ENCODE measurements around the gene HACD2. TPM values are rescaled to one million over a fixed set of nuclear protein-coding genes. Genes with fewer than 3 reads are reported as not detected.
A peak's percentile ranks its signal among the peaks of the same experiment; 100 is the strongest.

Gene HACD2
- total RNA-seq, 1 experiment from 2014 or later, result 43.8 TPM

DNA sequence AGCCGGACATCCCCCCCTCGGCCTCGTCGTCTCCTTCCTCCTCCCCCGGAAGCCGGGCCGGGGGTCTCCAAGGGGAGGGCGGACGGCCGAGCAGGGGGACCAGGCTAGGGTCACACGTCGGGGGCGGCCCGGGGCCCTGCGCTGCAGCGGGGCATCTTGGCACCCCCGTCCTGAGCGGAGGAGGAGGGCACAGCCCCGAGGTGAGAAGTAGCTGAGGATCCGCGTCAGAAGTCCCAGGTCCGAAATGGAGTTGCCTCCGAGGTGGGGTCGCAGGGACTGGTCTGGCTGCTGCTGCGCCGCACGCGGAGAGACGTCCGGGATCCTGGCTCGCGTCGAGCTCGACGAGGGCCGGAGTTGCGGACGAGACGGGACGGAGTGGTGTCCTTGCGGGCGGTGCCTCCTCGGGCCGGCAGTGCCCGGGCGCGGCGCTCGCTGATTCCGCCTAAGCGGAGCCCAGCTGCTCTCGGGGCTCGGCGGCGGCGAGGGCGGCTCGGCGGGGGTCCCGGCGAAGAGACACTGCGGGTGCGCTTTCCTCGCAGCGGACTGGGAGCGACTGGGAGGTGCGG lies 136.2 kb downstream of the HACD2 start, which contains the start of gene ADCY5:
Gene ADCY5 (minus strand): TSS at position 555 of the 566 bp plus-strand sequence. CDS start 545 bp downstream, at position 10.
- Histone ChIP-seq H2AFZ (ENCODE audit: low read length) (peak within 1 kb of the TSS; percentile 64; the same call in 1 of the 2 replicates), H3K4me2 (ENCODE audit: low read length) (peak within 1 kb of the TSS; percentile 77), H3K27ac (ENCODE audit: low read length) (no peak within 1 kb of the TSS), H3K4me1 (ENCODE audit: insufficient read depth, low read length) (no peaks in the 10 kb centered on the region), H3K27me3 (ENCODE audit: low read length) (peaks cover 70% of the 10 kb centered on the region), H3K9me2 (replicated peaks; ENCODE audit: low read length) (no peaks in the 10 kb centered on the region), H3K79me2 (ENCODE audit: low read length) (no peaks in the 10 kb centered on the region), H3K36me3 (ENCODE audit: low read depth, low read length) (no peaks in the 10 kb centered on the region), H3K9ac (ENCODE audit: low read length) (no peak within 1 kb of the TSS), H4K20me1 (ENCODE audit: low read length) (no peaks in the 10 kb centered on the region), H3K9me3 (ENCODE audit: low read length) (no peaks in the 10 kb centered on the region), H3F3A (ENCODE audit: low read length, unreplicated experiment) (no peaks in the 10 kb centered on the region), H3K4me3 (ENCODE audit: low read length) (peak within 1 kb of the TSS; percentile 59)
- ATAC-seq (no peak), DNase-seq (no peak)
- TF ChIP-seq EZH2phosphoT487 (IDR thresholded peaks at IDR 0.05; ENCODE audit: borderline replicate concordance, low read length) (no peak), EZH2 (IDR thresholded peaks at IDR 0.05; ENCODE audit: low read length, unreplicated experiment) (no peak)
- TF ChIP-seq, protein P1, sequence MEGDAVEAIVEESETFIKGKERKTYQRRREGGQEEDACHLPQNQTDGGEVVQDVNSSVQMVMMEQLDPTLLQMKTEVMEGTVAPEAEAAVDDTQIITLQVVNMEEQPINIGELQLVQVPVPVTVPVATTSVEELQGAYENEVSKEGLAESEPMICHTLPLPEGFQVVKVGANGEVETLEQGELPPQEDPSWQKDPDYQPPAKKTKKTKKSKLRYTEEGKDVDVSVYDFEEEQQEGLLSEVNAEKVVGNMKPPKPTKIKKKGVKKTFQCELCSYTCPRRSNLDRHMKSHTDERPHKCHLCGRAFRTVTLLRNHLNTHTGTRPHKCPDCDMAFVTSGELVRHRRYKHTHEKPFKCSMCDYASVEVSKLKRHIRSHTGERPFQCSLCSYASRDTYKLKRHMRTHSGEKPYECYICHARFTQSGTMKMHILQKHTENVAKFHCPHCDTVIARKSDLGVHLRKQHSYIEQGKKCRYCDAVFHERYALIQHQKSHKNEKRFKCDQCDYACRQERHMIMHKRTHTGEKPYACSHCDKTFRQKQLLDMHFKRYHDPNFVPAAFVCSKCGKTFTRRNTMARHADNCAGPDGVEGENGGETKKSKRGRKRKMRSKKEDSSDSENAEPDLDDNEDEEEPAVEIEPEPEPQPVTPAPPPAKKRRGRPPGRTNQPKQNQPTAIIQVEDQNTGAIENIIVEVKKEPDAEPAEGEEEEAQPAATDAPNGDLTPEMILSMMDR (conservative IDR thresholded peaks at IDR 0.05; ENCODE audit: low read depth, low read length), result no peak
- ChIA-PET POLR2A (ENCODE audit: unreplicated experiment) (no interaction called here), CTCF (interaction anchor here (0.5 kb wide), 1 partner anchor 189 kb away, joined by 3 read pairs; no protein-coding TSS in a partner anchor)
- BruUV-seq (replicated peaks), result no TSS peak
- intact Hi-C loops (cut with micrococcal nuclease), result no loop called here

DNA sequence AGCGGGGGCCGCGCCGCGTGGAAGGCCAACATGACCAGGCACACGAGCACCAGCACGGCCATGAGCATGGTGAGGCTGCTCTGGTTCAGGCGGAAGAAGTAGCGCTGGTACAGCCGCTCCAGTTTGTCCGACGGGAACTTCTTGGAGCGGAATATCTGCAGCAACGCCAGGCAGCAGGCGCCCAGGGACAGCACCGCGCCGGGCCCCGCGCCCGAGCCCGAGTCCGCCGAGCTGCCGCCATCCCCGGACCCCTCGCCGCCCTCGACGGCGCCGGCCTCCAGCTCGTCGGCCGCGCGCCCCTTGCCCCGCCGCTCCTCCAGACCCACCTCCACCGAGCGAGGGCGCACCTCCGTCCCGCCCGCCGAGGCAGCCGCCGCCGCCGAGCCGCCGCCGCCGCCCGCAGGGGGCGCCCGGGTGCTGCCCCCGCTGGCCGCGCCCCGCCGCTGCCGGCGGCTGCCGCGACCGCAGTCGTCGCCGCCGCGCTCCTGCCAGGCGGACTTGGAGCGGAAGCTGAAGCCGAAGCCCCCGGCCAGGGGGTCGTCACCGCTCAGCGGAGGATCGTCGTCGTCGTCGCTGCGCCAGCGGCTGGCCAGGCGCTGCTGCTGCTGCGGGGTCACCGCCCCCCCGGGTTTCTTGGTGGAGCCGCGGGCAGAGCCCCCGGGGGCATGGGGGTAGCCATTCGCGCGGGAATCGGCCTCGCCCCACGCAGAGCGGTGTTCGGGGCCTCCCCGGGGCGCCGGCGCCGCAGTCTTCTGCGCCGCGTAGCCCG lies 136.9 kb downstream of the HACD2 start:
- no peaks in the 10 kb centered on the region for H4K20me1 ChIP-seq (ENCODE audit: low read length)
- no peaks in the 10 kb centered on the region for H3K36me3 ChIP-seq (ENCODE audit: low read depth, low read length)
- DNase-seq (no peak), ATAC-seq (no peak)
- no peak overlapping the region for H3K27ac ChIP-seq (ENCODE audit: low read length)
- H3K79me2 ChIP-seq (ENCODE audit: low read length), result no peaks in the 10 kb centered on the region
- no peaks in the 10 kb centered on the region for H3K4me1 ChIP-seq (ENCODE audit: insufficient read depth, low read length)
- no TSS peak for BruUV-seq (replicated peaks)
- H3K9me3 ChIP-seq (ENCODE audit: low read length), result no peaks in the 10 kb centered on the region
- ChIA-PET POLR2A (ENCODE audit: unreplicated experiment) (no interaction called here), CTCF (no interaction called here)
- no peak overlapping the region for H3K4me3 ChIP-seq (ENCODE audit: low read length)
- H3K9ac ChIP-seq (ENCODE audit: low read length), result no peak overlapping the region
- H2AFZ ChIP-seq (ENCODE audit: low read length), result no peak overlapping the region
- H3K27me3 ChIP-seq (ENCODE audit: low read length), result peaks cover 69% of the 10 kb centered on the region
- H3F3A ChIP-seq (ENCODE audit: low read length, unreplicated experiment), result no peaks in the 10 kb centered on the region
- H3K4me2 ChIP-seq (ENCODE audit: low read length), result no peak overlapping the region
- intact Hi-C loops (cut with micrococcal nuclease), result no loop called here
- no peaks in the 10 kb centered on the region for H3K9me2 ChIP-seq (replicated peaks; ENCODE audit: low read length)
- TF ChIP-seq, protein P1 (conservative IDR thresholded peaks at IDR 0.05; ENCODE audit: low read depth, low read length), result no peak
- no peak for TF ChIP-seq EZH2phosphoT487 (IDR thresholded peaks at IDR 0.05; ENCODE audit: borderline replicate concordance, low read length)
- no peak for TF ChIP-seq EZH2 (IDR thresholded peaks at IDR 0.05; ENCODE audit: low read length, unreplicated experiment)

- Histone ChIP-seq H2AFZ (ENCODE audit: low read length) (no peak overlapping the region), H3K9me2 (replicated peaks; ENCODE audit: low read length) (no peaks in the 10 kb centered on the region), H3K27ac (ENCODE audit: low read length) (no peak overlapping the region), H3K36me3 (ENCODE audit: low read depth, low read length) (no peaks in the 10 kb centered on the region), H3K4me3 (ENCODE audit: low read length) (no peak overlapping the region), H4K20me1 (ENCODE audit: low read length) (no peaks in the 10 kb centered on the region), H3K27me3 (ENCODE audit: low read length) (peaks cover 72% of the 10 kb centered on the region), H3K9me3 (ENCODE audit: low read length) (no peaks in the 10 kb centered on the region), H3K79me2 (ENCODE audit: low read length) (no peaks in the 10 kb centered on the region), H3K4me2 (ENCODE audit: low read length) (no peak overlapping the region), H3K9ac (ENCODE audit: low read length) (no peak overlapping the region), H3F3A (ENCODE audit: low read length, unreplicated experiment) (no peaks in the 10 kb centered on the region), H3K4me1 (ENCODE audit: insufficient read depth, low read length) (no peaks in the 10 kb centered on the region)
- DNase-seq (no peak), ATAC-seq (no peak)
- intact Hi-C loops (cut with micrococcal nuclease), result no loop called here
- no TSS peak for BruUV-seq (replicated peaks)
- no peak for TF ChIP-seq EZH2phosphoT487 (IDR thresholded peaks at IDR 0.05; ENCODE audit: borderline replicate concordance, low read length)
- TF ChIP-seq, protein P1 (conservative IDR thresholded peaks at IDR 0.05; ENCODE audit: low read depth, low read length), result no peak
- TF ChIP-seq EZH2 (IDR thresholded peaks at IDR 0.05; ENCODE audit: low read length, unreplicated experiment), result no peak
- ChIA-PET CTCF (no interaction called here), POLR2A (ENCODE audit: unreplicated experiment) (no interaction called here)
These were observed 137.5 kb downstream of the HACD2 start for GRCh38 chr3:123447416-123447748.
